GM18909 (cell line): ENCODE results near the gene TWIST2.

Source experiments
- ATAC-seq: cut with Tn5 transposase; IDR thresholded peaks from one replicate; pipeline ENCODE4 v1.9.1; 2021; ENCODE audit warnings: mild to moderate bottlenecking; ENCODE audit not compliant: unreplicated experiment, poor library complexity

The TWIST2 gene

GRCh38 chr2:238886453-238887094 is 38.7 kb downstream of the TWIST2 start:
- ATAC-seq, result no peak

GRCh38 chr2:238887616-238888015 is 39.7 kb downstream of the TWIST2 start:
- no peak for ATAC-seq

- no peak for ATAC-seq
Observed at GRCh38 chr2:238888781-238889180, 40.9 kb downstream of the TWIST2 start.

- ATAC-seq, result no peak
Observed at GRCh38 chr2:238890131-238890530, 42.2 kb downstream of the TWIST2 start.

- ATAC-seq, result no peak
Observed at GRCh38 chr2:238890618-238891456, 43.0 kb downstream of the TWIST2 start.

GRCh38 chr2:238891457-238892203 is 43.7 kb downstream of the TWIST2 start:
- no peak for ATAC-seq

- ATAC-seq, result no peak
Observed at GRCh38 chr2:238892204-238892500, 44.3 kb downstream of the TWIST2 start.

- ATAC-seq, result no peak
Observed at GRCh38 chr2:238892796-238893195, 44.9 kb downstream of the TWIST2 start.

GRCh38 chr2:238893349-238894000 is 45.6 kb downstream of the TWIST2 start:
- no peak for ATAC-seq

- ATAC-seq, result no peak
Observed at GRCh38 chr2:238894226-238894949, 46.5 kb downstream of the TWIST2 start.

GRCh38 chr2:238894950-238895298 is 47.0 kb downstream of the TWIST2 start:
- ATAC-seq, result no peak

GRCh38 chr2:238895361-238895882 is 47.5 kb downstream of the TWIST2 start:
- ATAC-seq, result no peak

- no peak for ATAC-seq
Observed at GRCh38 chr2:238895891-238896600, 48.2 kb downstream of the TWIST2 start.

GRCh38 chr2:238896641-238897040 is 48.8 kb downstream of the TWIST2 start:
- no peak for ATAC-seq

- no peak for ATAC-seq
Observed at GRCh38 chr2:238897122-238897880, 49.4 kb downstream of the TWIST2 start.

- ATAC-seq, result no peak
Observed at GRCh38 chr2:238897911-238898311, 50.0 kb downstream of the TWIST2 start.

GRCh38 chr2:238898534-238899281 is 50.8 kb downstream of the TWIST2 start:
- ATAC-seq, result no peak

- no peak for ATAC-seq
Observed at GRCh38 chr2:238899386-238899785, 51.5 kb downstream of the TWIST2 start.
